ENCODE data around the gene SPDYC. TPM values are rescaled to one million over a fixed set of nuclear protein-coding genes. Genes with fewer than 3 reads are reported as not detected.

The SPDYC gene
- total and polyA plus RNA-seq, 2 of the 13 experiments (the other 11 are each of a cell fraction or from before 2014, with no cell fraction given), result 0.15 to 0.33 TPM

DNA sequence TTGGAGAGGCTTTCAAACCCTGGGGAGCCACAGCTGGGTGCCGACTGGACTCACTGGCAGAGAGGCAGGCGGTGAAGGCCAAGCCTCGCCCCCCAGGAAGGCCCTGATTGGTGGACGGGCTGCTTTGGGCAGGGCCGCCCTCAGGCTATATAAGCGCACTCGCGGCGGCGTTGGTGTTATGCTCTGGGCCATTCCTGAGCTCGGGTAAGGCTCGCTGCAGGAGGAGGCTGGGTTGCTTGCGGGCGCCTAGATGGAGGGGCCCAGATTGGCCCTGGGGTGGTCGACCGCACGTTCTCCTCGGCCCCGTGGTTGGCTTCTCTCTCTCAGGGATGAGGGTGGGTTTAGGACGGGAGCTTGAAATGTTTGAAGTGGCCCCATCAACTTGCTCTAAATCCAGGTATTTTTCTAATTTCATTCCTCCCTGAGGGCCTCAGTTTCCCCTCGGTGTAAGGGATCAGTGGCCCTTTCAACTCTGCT lies at the start of gene SPDYC (continued):
- TF ChIP-seq, protein P1, sequence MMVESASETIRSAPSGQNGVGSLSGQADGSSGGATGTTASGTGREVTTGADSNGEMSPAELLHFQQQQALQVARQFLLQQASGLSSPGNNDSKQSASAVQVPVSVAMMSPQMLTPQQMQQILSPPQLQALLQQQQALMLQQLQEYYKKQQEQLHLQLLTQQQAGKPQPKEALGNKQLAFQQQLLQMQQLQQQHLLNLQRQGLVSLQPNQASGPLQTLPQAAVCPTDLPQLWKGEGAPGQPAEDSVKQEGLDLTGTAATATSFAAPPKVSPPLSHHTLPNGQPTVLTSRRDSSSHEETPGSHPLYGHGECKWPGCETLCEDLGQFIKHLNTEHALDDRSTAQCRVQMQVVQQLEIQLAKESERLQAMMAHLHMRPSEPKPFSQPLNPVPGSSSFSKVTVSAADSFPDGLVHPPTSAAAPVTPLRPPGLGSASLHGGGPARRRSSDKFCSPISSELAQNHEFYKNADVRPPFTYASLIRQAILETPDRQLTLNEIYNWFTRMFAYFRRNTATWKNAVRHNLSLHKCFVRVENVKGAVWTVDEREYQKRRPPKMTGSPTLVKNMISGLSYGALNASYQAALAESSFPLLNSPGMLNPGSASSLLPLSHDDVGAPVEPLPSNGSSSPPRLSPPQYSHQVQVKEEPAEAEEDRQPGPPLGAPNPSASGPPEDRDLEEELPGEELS (CRISPR knock-in tag; IDR thresholded peaks at IDR 0.05), result no peak
- no peak for TF ChIP-seq HOXA9 (CRISPR knock-in tag; IDR thresholded peaks at IDR 0.05; ENCODE audit: borderline replicate concordance)
- no peak for TF ChIP-seq ZSCAN30 (CRISPR knock-in tag; IDR thresholded peaks at IDR 0.05)
- no peak for TF ChIP-seq NR2C2 (CRISPR knock-in tag; IDR thresholded peaks at IDR 0.05; ENCODE audit: borderline replicate concordance)
- TF ChIP-seq, protein P2, sequence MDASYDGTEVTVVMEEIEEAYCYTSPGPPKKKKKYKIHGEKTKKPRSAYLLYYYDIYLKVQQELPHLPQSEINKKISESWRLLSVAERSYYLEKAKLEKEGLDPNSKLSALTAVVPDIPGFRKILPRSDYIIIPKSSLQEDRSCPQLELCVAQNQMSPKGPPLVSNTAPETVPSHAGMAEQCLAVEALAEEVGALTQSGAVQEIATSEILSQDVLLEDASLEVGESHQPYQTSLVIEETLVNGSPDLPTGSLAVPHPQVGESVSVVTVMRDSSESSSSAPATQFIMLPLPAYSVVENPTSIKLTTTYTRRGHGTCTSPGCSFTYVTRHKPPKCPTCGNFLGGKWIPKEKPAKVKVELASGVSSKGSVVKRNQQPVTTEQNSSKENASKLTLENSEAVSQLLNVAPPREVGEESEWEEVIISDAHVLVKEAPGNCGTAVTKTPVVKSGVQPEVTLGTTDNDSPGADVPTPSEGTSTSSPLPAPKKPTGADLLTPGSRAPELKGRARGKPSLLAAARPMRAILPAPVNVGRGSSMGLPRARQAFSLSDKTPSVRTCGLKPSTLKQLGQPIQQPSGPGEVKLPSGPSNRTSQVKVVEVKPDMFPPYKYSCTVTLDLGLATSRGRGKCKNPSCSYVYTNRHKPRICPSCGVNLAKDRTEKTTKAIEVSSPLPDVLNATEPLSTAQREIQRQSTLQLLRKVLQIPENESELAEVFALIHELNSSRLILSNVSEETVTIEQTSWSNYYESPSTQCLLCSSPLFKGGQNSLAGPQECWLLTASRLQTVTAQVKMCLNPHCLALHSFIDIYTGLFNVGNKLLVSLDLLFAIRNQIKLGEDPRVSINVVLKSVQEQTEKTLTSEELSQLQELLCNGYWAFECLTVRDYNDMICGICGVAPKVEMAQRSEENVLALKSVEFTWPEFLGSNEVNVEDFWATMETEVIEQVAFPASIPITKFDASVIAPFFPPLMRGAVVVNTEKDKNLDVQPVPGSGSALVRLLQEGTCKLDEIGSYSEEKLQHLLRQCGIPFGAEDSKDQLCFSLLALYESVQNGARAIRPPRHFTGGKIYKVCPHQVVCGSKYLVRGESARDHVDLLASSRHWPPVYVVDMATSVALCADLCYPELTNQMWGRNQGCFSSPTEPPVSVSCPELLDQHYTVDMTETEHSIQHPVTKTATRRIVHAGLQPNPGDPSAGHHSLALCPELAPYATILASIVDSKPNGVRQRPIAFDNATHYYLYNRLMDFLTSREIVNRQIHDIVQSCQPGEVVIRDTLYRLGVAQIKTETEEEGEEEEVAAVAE (CRISPR knock-in tag; IDR thresholded peaks at IDR 0.05; ENCODE audit: borderline replicate concordance), result no peak
- 0 out of 2 replicates have a peak, but pooled peaks have one; percentile 24 for TF ChIP-seq ZNF768 (CRISPR knock-in tag; IDR thresholded peaks at IDR 0.05)
- TF ChIP-seq, protein P3, sequence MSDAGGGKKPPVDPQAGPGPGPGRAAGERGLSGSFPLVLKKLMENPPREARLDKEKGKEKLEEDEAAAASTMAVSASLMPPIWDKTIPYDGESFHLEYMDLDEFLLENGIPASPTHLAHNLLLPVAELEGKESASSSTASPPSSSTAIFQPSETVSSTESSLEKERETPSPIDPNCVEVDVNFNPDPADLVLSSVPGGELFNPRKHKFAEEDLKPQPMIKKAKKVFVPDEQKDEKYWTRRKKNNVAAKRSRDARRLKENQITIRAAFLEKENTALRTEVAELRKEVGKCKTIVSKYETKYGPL (CRISPR knock-in tag; IDR thresholded peaks at IDR 0.05), result no peak
- no peak for TF ChIP-seq CBX5 (CRISPR knock-in tag; IDR thresholded peaks at IDR 0.05; ENCODE audit: borderline replicate concordance)
- no peak for TF ChIP-seq ZMYM3 (CRISPR knock-in tag; IDR thresholded peaks at IDR 0.05)
- TF ChIP-seq RBM39 (IDR thresholded peaks at IDR 0.05; ENCODE audit: low read depth, low read length, poor library complexity, severe bottlenecking), result peak; percentile 39
- TF ChIP-seq TGIF2 (CRISPR knock-in tag; IDR thresholded peaks at IDR 0.05), result no peak
- TF ChIP-seq, protein P4, sequence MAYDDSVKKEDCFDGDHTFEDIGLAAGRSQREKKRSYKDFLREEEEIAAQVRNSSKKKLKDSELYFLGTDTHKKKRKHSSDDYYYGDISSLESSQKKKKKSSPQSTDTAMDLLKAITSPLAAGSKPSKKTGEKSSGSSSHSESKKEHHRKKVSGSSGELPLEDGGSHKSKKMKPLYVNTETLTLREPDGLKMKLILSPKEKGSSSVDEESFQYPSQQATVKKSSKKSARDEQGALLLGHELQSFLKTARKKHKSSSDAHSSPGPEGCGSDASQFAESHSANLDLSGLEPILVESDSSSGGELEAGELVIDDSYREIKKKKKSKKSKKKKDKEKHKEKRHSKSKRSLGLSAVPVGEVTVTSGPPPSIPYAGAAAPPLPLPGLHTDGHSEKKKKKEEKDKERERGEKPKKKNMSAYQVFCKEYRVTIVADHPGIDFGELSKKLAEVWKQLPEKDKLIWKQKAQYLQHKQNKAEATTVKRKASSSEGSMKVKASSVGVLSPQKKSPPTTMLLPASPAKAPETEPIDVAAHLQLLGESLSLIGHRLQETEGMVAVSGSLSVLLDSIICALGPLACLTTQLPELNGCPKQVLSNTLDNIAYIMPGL (CRISPR knock-in tag; IDR thresholded peaks at IDR 0.05; ENCODE audit: borderline replicate concordance in 1 of 2, low read depth in 1 of 2), result no peak
- 0 out of 2 replicates have a peak, but pooled peaks have one; percentile 54 for TF ChIP-seq ZBTB38 (CRISPR knock-in tag; IDR thresholded peaks at IDR 0.05)
- TF ChIP-seq ZNF10 (CRISPR knock-in tag; IDR thresholded peaks at IDR 0.05; ENCODE audit: borderline replicate concordance, low read depth), result no peak
- TF ChIP-seq POLR2A (IDR thresholded peaks at IDR 0.05; ENCODE audit: insufficient read depth in 1 of 2, low read depth in 2 of 2, low read length in 2 of 2), result peak; percentile 38 to 58; a peak in 3 of 4 replicates
- TF ChIP-seq NFE2L1 (CRISPR knock-in tag; IDR thresholded peaks at IDR 0.05; ENCODE audit: borderline replicate concordance), result no peak
- TF ChIP-seq ZNF788 (CRISPR knock-in tag; IDR thresholded peaks at IDR 0.05; ENCODE audit: borderline replicate concordance), result no peak
- no peak for TF ChIP-seq ZNF780A (CRISPR knock-in tag; IDR thresholded peaks at IDR 0.05)
- TF ChIP-seq, protein P5, sequence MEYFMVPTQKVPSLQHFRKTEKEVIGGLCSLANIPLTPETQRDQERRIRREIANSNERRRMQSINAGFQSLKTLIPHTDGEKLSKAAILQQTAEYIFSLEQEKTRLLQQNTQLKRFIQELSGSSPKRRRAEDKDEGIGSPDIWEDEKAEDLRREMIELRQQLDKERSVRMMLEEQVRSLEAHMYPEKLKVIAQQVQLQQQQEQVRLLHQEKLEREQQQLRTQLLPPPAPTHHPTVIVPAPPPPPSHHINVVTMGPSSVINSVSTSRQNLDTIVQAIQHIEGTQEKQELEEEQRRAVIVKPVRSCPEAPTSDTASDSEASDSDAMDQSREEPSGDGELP (IDR thresholded peaks at IDR 0.05; ENCODE audit: borderline replicate concordance, low read depth), result peak; percentile 29; the same call in 1 of the 2 replicates
- no peak for TF ChIP-seq MEF2D (CRISPR knock-in tag; IDR thresholded peaks at IDR 0.05)

Measured in HepG2 (cell line).